GM12878 (cell line): ENCODE data around the gene CORO2B. TPM values are rescaled to one million over a fixed set of nuclear protein-coding genes. Genes with fewer than 3 reads are reported as not detected.

ENCODE experiments used
- BCL3 ChIP-seq: IDR thresholded peaks from 2 replicates; pipeline ENCODE4 v1.6.1; 2011; ENCODE audit warnings: borderline replicate concordance, low read depth, mild to moderate bottlenecking, moderate library complexity, low read length; ENCODE audit not compliant: insufficient read depth, poor library complexity, severe bottlenecking
- E2F8 ChIP-seq: fragments of 450-650 bp; IDR thresholded peaks from 2 replicates; pipeline ENCODE4 v1.6.1; 2018; ENCODE audit warnings: mild to moderate bottlenecking, low read depth, moderate library complexity; ENCODE audit not compliant: partially characterized antibody
- EGR1 ChIP-seq, 2 experiments: IDR thresholded peaks; 1 replicate in 1 of 2; 2 replicates in 1 of 2; pipeline ENCODE4 v1.6.1; 2011 to 2012; ENCODE audit warnings: low read depth in 2 of 2, low read length in 2 of 2, borderline replicate concordance in 1 of 2, mild to moderate bottlenecking in 1 of 2, moderate library complexity in 1 of 2
- EZH2 ChIP-seq: IDR thresholded peaks from 2 replicates; pipeline ENCODE4 v1.6.1; 2012; ENCODE audit warnings: low read depth, mild to moderate bottlenecking, control low read depth, inconsistent platforms, low read length, borderline replicate concordance; ENCODE audit not compliant: control insufficient read depth
- IKZF1 ChIP-seq: fragments of 450-650 bp; conservative IDR thresholded peaks from 2 replicates; pipeline ENCODE4 v1.6.1; 2017; ENCODE audit warnings: antibody characterized with exemption, mild to moderate bottlenecking
- MYC ChIP-seq: IDR thresholded peaks from 2 replicates; pipeline ENCODE4 v1.6.1; 2011; ENCODE audit warnings: mild to moderate bottlenecking, low read length, moderate library complexity, inconsistent platforms; ENCODE audit not compliant: insufficient read depth, insufficient replicate concordance, insufficient read length, severe bottlenecking
- PBX3 ChIP-seq: IDR thresholded peaks from 2 replicates; pipeline ENCODE4 v1.6.1; 2011; ENCODE audit warnings: mild to moderate bottlenecking, low read depth, low read length, moderate library complexity; ENCODE audit not compliant: insufficient replicate concordance
- SMC3 ChIP-seq: IDR thresholded peaks from 2 replicates; pipeline ENCODE4 v1.6.1; 2011; ENCODE audit warnings: low read length, improper control_type of control experiment, borderline replicate concordance
- ZNF24 ChIP-seq: fragments of 450-650 bp; IDR thresholded peaks from 2 replicates; pipeline ENCODE4 v1.6.1; 2017; ENCODE audit warnings: antibody characterized with exemption, mild to moderate bottlenecking
- polyA plus RNA-seq, 11 experiments: library from polyadenylated mRNA; depleted of rRNA in 4 of 11; unstranded in 6 of 11; stranded (reverse) in 5 of 11; fragments of >200 nt; fragmentation: Nextera tagmentation in 4 of 11; fragmentation: Illumina TruSeq in 1 of 11; extraction: Ambion mirVana in 4 of 11; extraction: Trizol in 1 of 11; gene quantifications; 1 replicate in 1 of 11; 2 replicates in 10 of 11; pipeline versions ENCODE4 v1.2.1 to v1.2.3, GENCODE V29; 2011 to 2016; ENCODE audit warnings: inconsistent platforms in 2 of 11, missing spikeins in 2 of 11, low read depth in 1 of 11
- total RNA-seq, 4 experiments: library from RNA; depleted of rRNA in 3 of 4; stranded (reverse); fragments of >200 nt in 3 of 4; fragmentation: Illumina TruSeq in 1 of 4; extraction: Trizol in 1 of 4; gene quantifications; 2 replicates each; pipeline versions ENCODE4 v1.2.1 to v1.2.3, GENCODE V29; 2013 to 2021

Gene CORO2B
- total and polyA plus RNA-seq, 10 of the 15 experiments (the other 5 are each of a cell fraction or from before 2014, with no cell fraction given) = 0.05 to 0.73 (median 0.13) TPM; not detected in 4

GRCh38 chr15:68712886-68713285 is 134.1 kb downstream of the CORO2B start (continued):
- TF ChIP-seq EGR1 (IDR thresholded peaks at IDR 0.05; ENCODE audit: borderline replicate concordance in 1 of 2, low read depth in 2 of 2, low read length in 2 of 2) = no peak
- TF ChIP-seq ZNF24 = no peak
- TF ChIP-seq EZH2 = no peak
- TF ChIP-seq E2F8 = no peak
- no peak for TF ChIP-seq IKZF1
- TF ChIP-seq SMC3 = no peak
- no peak for TF ChIP-seq MYC
- no peak for TF ChIP-seq BCL3
- no peak for TF ChIP-seq PBX3
